Endodermal cell (in vitro differentiated cells): Measurements from ENCODE around the gene CD69. TPM values are rescaled to one million over a fixed set of nuclear protein-coding genes. Genes with fewer than 3 reads are reported as not detected.

ENCODE experiments used
- DNase-seq: peaks from one replicate; pipeline ENCODE4 v3.0.0-alpha.2; 2017
- H3K27ac ChIP-seq: 2 replicates; pipeline ENCODE4 v1.5.1; 2013; ENCODE audit warnings: mild to moderate bottlenecking, low read depth, low read length, moderate library complexity
- H3K27me3 ChIP-seq: 2 replicates; pipeline ENCODE4 v1.6.1; 2013; ENCODE audit warnings: mild to moderate bottlenecking, low read length, moderate library complexity; ENCODE audit not compliant: insufficient read depth, control insufficient read depth, poor library complexity, severe bottlenecking
- H3K36me3 ChIP-seq: 2 replicates; pipeline ENCODE4 v1.7.0; 2013; ENCODE audit warnings: mild to moderate bottlenecking, low read length, moderate library complexity; ENCODE audit not compliant: control insufficient read depth, insufficient read depth
- H3K4me1 ChIP-seq: one replicate; pipeline ENCODE4 v1.7.0; 2013; ENCODE audit warnings: low read length; ENCODE audit not compliant: control insufficient read depth, insufficient read depth
- H3K4me3 ChIP-seq: 2 replicates; pipeline ENCODE4 v1.5.1; 2013; ENCODE audit warnings: mild to moderate bottlenecking, low read length, moderate library complexity
- H3K9ac ChIP-seq: 2 replicates; pipeline ENCODE4 v1.6.1; 2013; ENCODE audit warnings: mild to moderate bottlenecking, low read length, moderate library complexity; ENCODE audit not compliant: poor library complexity, severe bottlenecking; ENCODE audit errors: extremely low read depth
- H3K9me3 ChIP-seq: 2 replicates; pipeline ENCODE4 v1.6.1; 2013; ENCODE audit warnings: mild to moderate bottlenecking, low read length, moderate library complexity; ENCODE audit not compliant: control insufficient read depth
- H3K27ac Mint-ChIP-seq: 2 replicates; pipeline ENCODE4 v1.8.0; 2020; ENCODE audit warnings: mixed read lengths
- H3K27me3 Mint-ChIP-seq: 2 replicates; pipeline ENCODE4 v1.8.0; 2021; ENCODE audit warnings: mild to moderate bottlenecking, mixed read lengths; ENCODE audit not compliant: insufficient read depth
- H3K36me3 Mint-ChIP-seq: 2 replicates; pipeline ENCODE4 v1.8.0; 2020; ENCODE audit warnings: low read depth, mixed read lengths
- H3K4me1 Mint-ChIP-seq: 2 replicates; pipeline ENCODE4 v1.8.0; 2020; ENCODE audit warnings: mixed read lengths
- H3K4me3 Mint-ChIP-seq: 2 replicates; pipeline ENCODE4 v1.8.0; 2020; ENCODE audit warnings: mild to moderate bottlenecking, moderate library complexity, mixed read lengths
- H3K9me3 Mint-ChIP-seq: 2 replicates; pipeline ENCODE4 v1.8.0; 2020; ENCODE audit warnings: mild to moderate bottlenecking, mixed read lengths
- CTCF ChIP-seq: fragments of 200-600 bp; sonication (generic); conservative IDR thresholded peaks from 2 replicates; pipeline ENCODE4 v1.5.0; 2021; ENCODE audit warnings: antibody characterized with exemption, mild to moderate bottlenecking
- WGBS, 2 experiments: methylation state at CpG; one replicate each; pipeline versions ENCODE4 v1.1.5 to v1.1.7; 2013; ENCODE audit warnings: missing lambda C conversion rate in 2 of 2, mixed read lengths in 1 of 2; ENCODE audit not compliant: insufficient coverage in 1 of 2, insufficient read length in 1 of 2; 5-methylcytosine and 5-hydroxymethylcytosine counted together
- total RNA-seq, 2 donors: library from RNA; stranded (reverse); fragmentation: NEBNext Ultra II Directional in 1 of 2; extraction: Animal tissue kit (Norgen Biotek cat#: 25700) in 1 of 2; gene quantifications; 2 replicates in 1 of 2; 3 replicates in 1 of 2; pipeline ENCODE4 v1.2.1, GENCODE V29; 2021

The CD69 gene
- total RNA-seq, 2 donors from 2014 or later, result not detected

GRCh38 chr12:9736936-9737705 is 23.6 kb downstream of the CD69 start:
- no peaks in the 10 kb centered on the region for H3K36me3 ChIP-seq
- no peak overlapping the region for H3K9ac ChIP-seq
- Mint-ChIP-seq H3K4me1 (no peaks in the 10 kb centered on the region), H3K27me3 (no peaks in the 10 kb centered on the region), H3K9me3 (peaks cover 8% of the 10 kb centered on the region), H3K4me3 (no peak overlapping the region), H3K27ac (no peak overlapping the region), H3K36me3 (no peaks in the 10 kb centered on the region)
- no peaks in the 10 kb centered on the region for H3K27me3 ChIP-seq
- H3K4me3 ChIP-seq, result no peak overlapping the region
- no peaks in the 10 kb centered on the region for H3K4me1 ChIP-seq
- no peak for DNase-seq
- no peak overlapping the region for H3K27ac ChIP-seq
- TF ChIP-seq CTCF, result no peak
- H3K9me3 ChIP-seq, result no peaks in the 10 kb centered on the region
- 94 to 100% methylated on average over 1 to 3 of the region's 3 CpGs for whole genome bisulfite sequencing, 2 experiments

- no peaks in the 10 kb centered on the region for H3K36me3 ChIP-seq
- DNase-seq, result no peak
- Mint-ChIP-seq H3K27me3 (no peaks in the 10 kb centered on the region), H3K27ac (no peak overlapping the region), H3K36me3 (no peaks in the 10 kb centered on the region), H3K4me3 (no peak overlapping the region), H3K9me3 (peaks cover 8% of the 10 kb centered on the region), H3K4me1 (no peaks in the 10 kb centered on the region)
- WGBS, 2 experiments, result 94% methylated on average over 2 of the region's 3 CpGs; no CpG with 5 or more reads in 1 of the 2 experiments
- TF ChIP-seq CTCF, result no peak
- H3K9ac ChIP-seq, result no peak overlapping the region
- no peaks in the 10 kb centered on the region for H3K4me1 ChIP-seq
- no peak overlapping the region for H3K27ac ChIP-seq
- H3K27me3 ChIP-seq, result no peaks in the 10 kb centered on the region
- no peaks in the 10 kb centered on the region for H3K9me3 ChIP-seq
- no peak overlapping the region for H3K4me3 ChIP-seq
Observed at GRCh38 chr12:9735601-9736000, 25.1 kb downstream of the CD69 start.

- no peak for TF ChIP-seq CTCF
- no peak within 1 kb of the TSS for H3K27ac ChIP-seq
- Mint-ChIP-seq H3K4me1 (no peaks in the 10 kb centered on the region), H3K27me3 (no peaks in the 10 kb centered on the region), H3K9me3 (no peaks in the 10 kb centered on the region), H3K27ac (no peak within 1 kb of the TSS), H3K36me3 (no peaks in the 10 kb centered on the region), H3K4me3 (no peak within 1 kb of the TSS)
- no peaks in the 10 kb centered on the region for H3K9me3 ChIP-seq
- no peak within 1 kb of the TSS for H3K4me3 ChIP-seq
- no peak within 1 kb of the TSS for H3K9ac ChIP-seq
- H3K4me1 ChIP-seq, result no peaks in the 10 kb centered on the region
- no peaks in the 10 kb centered on the region for H3K36me3 ChIP-seq
- DNase-seq, result no peak
- 80 to 81% methylated on average over 8 of the region's 8 CpGs for WGBS, 2 experiments
- no peaks in the 10 kb centered on the region for H3K27me3 ChIP-seq
Observed at GRCh38 chr12:9732921-9733461, 27.7 kb downstream of the CD69 start, which contains the start of gene CLECL1. TSS of gene CLECL1 (minus strand) at chr12:9733097.
